Type B pancreatic cell (in vitro differentiated cells): ENCODE measurements around the gene TBC1D24. TPM values are rescaled to one million over a fixed set of nuclear protein-coding genes. Genes with fewer than 3 reads are reported as not detected.

ENCODE experiments used
- DNase-seq: peaks from one replicate; pipeline ENCODE4 v3.0.0; 2021; ENCODE audit warnings: mixed read lengths; ENCODE audit not compliant: unreplicated experiment; ENCODE audit errors: extremely low spot score
- H3K27ac Mint-ChIP-seq: 2 replicates; pipeline ENCODE4 v1.8.0; 2021; ENCODE audit warnings: mild to moderate bottlenecking, mixed read lengths
- H3K27me3 Mint-ChIP-seq: 2 replicates; pipeline ENCODE4 v1.8.0; 2021; ENCODE audit warnings: mixed read lengths
- H3K36me3 Mint-ChIP-seq: 2 replicates; pipeline ENCODE4 v1.8.0; 2021; ENCODE audit warnings: mixed read lengths
- H3K4me1 Mint-ChIP-seq: one replicate; pipeline ENCODE4 v1.8.0; 2021; ENCODE audit warnings: mixed read lengths; ENCODE audit not compliant: unreplicated experiment
- H3K4me3 Mint-ChIP-seq: 2 replicates; pipeline ENCODE4 v1.8.0; 2021; ENCODE audit warnings: mild to moderate bottlenecking, mixed read lengths
- H3K9me3 Mint-ChIP-seq: 2 replicates; pipeline ENCODE4 v1.8.0; 2021; ENCODE audit warnings: mixed read lengths
- total RNA-seq: library from RNA; stranded (reverse); gene quantifications from 2 replicates; pipeline ENCODE4 v1.2.1, GENCODE V29; 2021; ENCODE audit warnings: low replicate concordance
- TF ChIP-seq, protein P1 (sequence below): fragments of 200-600 bp; sonication (generic); conservative IDR thresholded peaks from 2 replicates; pipeline ENCODE4 v1.5.0; 2021; ENCODE audit warnings: antibody characterized with exemption, mild to moderate bottlenecking

The TBC1D24 gene
- total RNA-seq, 1 donor from 2014 or later, result 22.1 TPM

GRCh38 chr16:2498531-2499253, 23.8 kb downstream of the TBC1D24 start:
- no peak overlapping the region for H3K27ac Mint-ChIP-seq
- DNase-seq, result no peak
- H3K27me3 Mint-ChIP-seq, result no peaks in the 10 kb centered on the region
- no peak overlapping the region for H3K4me3 Mint-ChIP-seq
- TF ChIP-seq, protein P1, sequence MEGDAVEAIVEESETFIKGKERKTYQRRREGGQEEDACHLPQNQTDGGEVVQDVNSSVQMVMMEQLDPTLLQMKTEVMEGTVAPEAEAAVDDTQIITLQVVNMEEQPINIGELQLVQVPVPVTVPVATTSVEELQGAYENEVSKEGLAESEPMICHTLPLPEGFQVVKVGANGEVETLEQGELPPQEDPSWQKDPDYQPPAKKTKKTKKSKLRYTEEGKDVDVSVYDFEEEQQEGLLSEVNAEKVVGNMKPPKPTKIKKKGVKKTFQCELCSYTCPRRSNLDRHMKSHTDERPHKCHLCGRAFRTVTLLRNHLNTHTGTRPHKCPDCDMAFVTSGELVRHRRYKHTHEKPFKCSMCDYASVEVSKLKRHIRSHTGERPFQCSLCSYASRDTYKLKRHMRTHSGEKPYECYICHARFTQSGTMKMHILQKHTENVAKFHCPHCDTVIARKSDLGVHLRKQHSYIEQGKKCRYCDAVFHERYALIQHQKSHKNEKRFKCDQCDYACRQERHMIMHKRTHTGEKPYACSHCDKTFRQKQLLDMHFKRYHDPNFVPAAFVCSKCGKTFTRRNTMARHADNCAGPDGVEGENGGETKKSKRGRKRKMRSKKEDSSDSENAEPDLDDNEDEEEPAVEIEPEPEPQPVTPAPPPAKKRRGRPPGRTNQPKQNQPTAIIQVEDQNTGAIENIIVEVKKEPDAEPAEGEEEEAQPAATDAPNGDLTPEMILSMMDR, result no peak
- no peaks in the 10 kb centered on the region for H3K36me3 Mint-ChIP-seq
- no peaks in the 10 kb centered on the region for H3K9me3 Mint-ChIP-seq
- peaks cover 11% of the 10 kb centered on the region for H3K4me1 Mint-ChIP-seq

GRCh38 chr16:2499454-2499853, 24.5 kb downstream of the TBC1D24 start:
- Mint-ChIP-seq H3K4me3 (no peak overlapping the region), H3K36me3 (no peaks in the 10 kb centered on the region), H3K27ac (no peak overlapping the region), H3K9me3 (no peaks in the 10 kb centered on the region), H3K27me3 (no peaks in the 10 kb centered on the region), H3K4me1 (peaks cover 11% of the 10 kb centered on the region)
- TF ChIP-seq, protein P1, result no peak
- no peak for DNase-seq

DNA sequence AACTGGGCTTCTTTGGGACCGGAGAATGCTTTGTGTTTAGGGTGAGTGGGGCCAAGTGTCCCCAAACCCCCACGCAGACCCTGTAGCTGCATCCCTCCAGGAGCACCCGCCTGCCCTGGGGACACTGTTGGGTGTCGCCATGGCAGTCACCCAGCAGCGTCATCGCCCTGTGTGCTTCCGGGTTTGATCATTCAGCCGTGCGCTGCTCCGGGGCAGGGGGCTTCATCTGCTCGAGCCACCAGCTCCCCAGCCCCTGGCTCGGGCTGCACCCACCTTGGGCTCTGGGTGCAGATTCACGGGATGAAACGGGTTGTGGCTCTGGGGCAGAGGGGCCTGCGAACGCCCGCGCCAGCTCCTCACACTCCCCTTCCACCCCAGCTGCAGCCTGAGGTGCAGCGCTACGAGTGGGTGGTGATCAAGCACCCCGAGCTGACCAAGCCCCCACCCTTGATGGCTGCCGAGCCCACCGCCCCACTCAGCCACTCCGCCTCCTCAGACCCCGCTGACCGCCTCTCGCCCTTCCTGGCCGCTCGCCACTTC, 25.0 kb downstream of the TBC1D24 start:
- H3K27me3 Mint-ChIP-seq, result no peaks in the 10 kb centered on the region
- TF ChIP-seq, protein P1, result no peak
- H3K27ac Mint-ChIP-seq, result no peak overlapping the region
- no peak for DNase-seq
- H3K4me1 Mint-ChIP-seq, result peaks cover 11% of the 10 kb centered on the region
- no peak overlapping the region for H3K4me3 Mint-ChIP-seq
- H3K36me3 Mint-ChIP-seq, result no peaks in the 10 kb centered on the region
- no peaks in the 10 kb centered on the region for H3K9me3 Mint-ChIP-seq

- H3K4me3 Mint-ChIP-seq, result no peak overlapping the region
These were observed 25.5 kb downstream of the TBC1D24 start for GRCh38 chr16:2500430-2500917.

DNA sequence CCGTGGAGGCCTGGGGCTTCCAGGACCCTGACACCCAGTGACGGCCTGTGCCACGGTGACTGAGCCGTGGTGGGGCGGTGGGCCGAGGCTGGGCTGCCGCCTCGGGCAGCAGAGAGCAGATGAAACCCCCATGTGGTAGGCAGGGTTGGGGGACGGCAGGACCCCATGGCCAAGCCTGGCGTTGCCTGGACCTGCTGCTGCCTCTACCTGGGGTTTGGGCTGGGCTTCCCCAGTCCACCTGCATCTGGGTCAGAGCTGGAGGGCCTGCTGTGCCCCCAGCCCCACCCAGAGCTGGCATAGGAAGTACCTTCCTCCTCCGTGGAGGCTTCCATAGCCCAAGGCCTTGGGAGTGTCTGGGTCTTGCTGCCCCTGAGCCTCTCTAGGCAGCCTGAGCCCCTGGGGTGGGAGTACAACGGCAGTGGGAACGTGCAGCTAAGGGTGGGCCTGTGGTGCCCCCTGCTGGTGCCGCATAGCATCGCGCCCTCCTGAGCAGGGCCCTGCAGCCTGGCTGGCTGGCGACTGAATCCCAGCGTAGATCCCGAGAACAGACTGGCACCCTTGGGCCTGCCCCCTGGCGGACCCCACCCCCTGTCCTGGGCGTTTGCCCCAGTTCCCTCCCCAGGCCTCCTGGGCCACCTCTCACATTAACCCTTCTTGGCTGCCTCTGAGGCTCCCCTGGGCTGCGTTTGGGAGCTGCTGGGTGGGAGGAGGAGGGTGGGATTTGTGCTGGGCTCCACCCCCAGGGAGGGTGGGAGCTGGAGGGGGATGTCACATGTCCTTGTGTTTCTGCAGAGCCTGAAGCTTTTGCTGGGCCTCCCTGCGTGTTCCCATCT, 26.2 kb downstream of the TBC1D24 start:
- Mint-ChIP-seq H3K36me3 (no peaks in the 10 kb centered on the region), H3K27me3 (no peaks in the 10 kb centered on the region), H3K27ac (no peak overlapping the region), H3K4me3 (no peak overlapping the region), H3K4me1 (peaks cover 11% of the 10 kb centered on the region), H3K9me3 (no peaks in the 10 kb centered on the region)
- TF ChIP-seq, protein P1, result peak; percentile 100
- DNase-seq, result peak; percentile 89

More at GRCh38 chr16:2500430-2500917, 25.5 kb downstream of the TBC1D24 start:
- Mint-ChIP-seq H3K4me1 (peaks cover 11% of the 10 kb centered on the region), H3K27me3 (no peaks in the 10 kb centered on the region), H3K9me3 (no peaks in the 10 kb centered on the region), H3K36me3 (no peaks in the 10 kb centered on the region), H3K27ac (no peak overlapping the region)
- TF ChIP-seq, protein P1, result no peak
- no peak for DNase-seq
